ENCODE results near the gene LARGE2. TPM values are rescaled to one million over a fixed set of nuclear protein-coding genes. Genes with fewer than 3 reads are reported as not detected.

Gene LARGE2
- 1 to 10 TPM in 2 of 3 donors, not detected in 1; 5.9 to 6.3 TPM for total RNA-seq

DNA sequence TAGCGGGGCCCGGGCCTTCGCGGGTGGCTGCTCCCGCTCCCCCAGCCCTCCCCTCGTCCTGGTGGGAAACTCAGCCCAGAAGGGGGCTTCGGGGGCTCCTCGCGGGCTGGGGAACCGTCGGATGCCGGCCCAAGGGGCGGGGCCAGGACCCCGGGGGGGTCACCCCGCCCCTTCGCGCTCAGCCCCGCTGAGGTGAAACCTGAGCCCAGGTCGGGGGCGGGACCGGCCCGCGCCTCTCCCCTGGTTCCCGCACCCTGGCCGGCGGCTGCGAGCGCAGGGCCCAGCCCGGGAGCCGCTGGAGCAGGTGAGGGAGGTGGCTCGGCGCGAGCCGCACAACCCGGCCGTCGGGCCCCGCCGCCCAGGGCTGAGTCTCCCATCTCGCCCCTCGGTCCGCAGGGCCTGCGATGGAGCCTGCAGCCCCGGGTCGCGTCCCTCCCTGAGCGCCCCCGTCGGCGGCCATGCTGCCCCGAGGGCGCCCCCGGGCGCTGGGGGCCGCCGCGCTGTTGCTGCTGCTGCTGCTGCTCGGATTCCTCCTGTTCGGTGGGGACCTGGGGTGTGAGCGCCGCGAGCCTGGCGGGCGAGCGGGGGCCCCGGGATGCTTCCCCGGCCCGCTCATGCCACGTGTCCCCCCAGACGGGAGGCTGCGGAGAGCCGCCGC lies at the start of gene LARGE2:
TSS of gene LARGE2 (plus strand) at position 232 of the 658 bp plus-strand sequence. CDS start at position 459, 227 bp downstream.
- Histone ChIP-seq H3K27me3 (no peaks in the 10 kb centered on the region), H3K27ac (peak within 1 kb of the TSS; percentile 83 to 88), H3K9me3 (no peaks in the 10 kb centered on the region), H3K36me3 (no peaks in the 10 kb centered on the region), H3K4me3 (peak within 1 kb of the TSS; percentile 13 to 79 (median 67)), H3K4me1 (peaks cover 0 to 14% of the 10 kb centered on the region in 2 donors)
- intact Hi-C loops (cut with DNase I; ENCODE audit: low total_unique reads), result no loop called here
- peak; percentile 50 to 61 for DNase-seq (ENCODE audit: low spot score in 2 of 2)
- TF ChIP-seq, protein P1, sequence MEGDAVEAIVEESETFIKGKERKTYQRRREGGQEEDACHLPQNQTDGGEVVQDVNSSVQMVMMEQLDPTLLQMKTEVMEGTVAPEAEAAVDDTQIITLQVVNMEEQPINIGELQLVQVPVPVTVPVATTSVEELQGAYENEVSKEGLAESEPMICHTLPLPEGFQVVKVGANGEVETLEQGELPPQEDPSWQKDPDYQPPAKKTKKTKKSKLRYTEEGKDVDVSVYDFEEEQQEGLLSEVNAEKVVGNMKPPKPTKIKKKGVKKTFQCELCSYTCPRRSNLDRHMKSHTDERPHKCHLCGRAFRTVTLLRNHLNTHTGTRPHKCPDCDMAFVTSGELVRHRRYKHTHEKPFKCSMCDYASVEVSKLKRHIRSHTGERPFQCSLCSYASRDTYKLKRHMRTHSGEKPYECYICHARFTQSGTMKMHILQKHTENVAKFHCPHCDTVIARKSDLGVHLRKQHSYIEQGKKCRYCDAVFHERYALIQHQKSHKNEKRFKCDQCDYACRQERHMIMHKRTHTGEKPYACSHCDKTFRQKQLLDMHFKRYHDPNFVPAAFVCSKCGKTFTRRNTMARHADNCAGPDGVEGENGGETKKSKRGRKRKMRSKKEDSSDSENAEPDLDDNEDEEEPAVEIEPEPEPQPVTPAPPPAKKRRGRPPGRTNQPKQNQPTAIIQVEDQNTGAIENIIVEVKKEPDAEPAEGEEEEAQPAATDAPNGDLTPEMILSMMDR (IDR thresholded peaks at IDR 0.05), result no peak
- TF ChIP-seq POLR2AphosphoS5 (IDR thresholded peaks at IDR 0.05) (no peak), POLR2A (IDR thresholded peaks at IDR 0.05) (no peak)

DNA sequence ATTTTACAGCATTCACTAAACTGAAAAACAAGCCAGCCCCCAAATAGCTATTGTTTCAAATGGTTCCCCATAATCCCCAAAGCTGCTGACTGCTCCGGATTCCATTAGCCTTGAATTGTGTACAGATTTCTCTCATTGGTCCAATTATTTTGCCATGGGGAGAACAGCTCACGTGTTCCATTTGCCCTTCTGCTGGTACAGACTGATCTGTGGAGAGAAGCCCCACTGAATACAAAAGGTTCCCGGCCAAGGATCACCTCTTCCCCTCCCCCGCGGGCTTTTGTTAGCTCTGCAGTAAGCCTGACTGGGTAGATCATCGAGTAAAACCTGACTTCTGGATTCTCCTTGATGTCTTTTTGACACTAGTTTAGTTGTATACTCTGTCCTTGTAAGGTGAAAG lies 46.1 kb upstream of the LARGE2 start:
- Histone ChIP-seq H3K27ac (no peak overlapping the region), H3K9me3 (no peaks in the 10 kb centered on the region), H3K27me3 (no peaks in the 10 kb centered on the region), H3K4me1 (no peaks in the 10 kb centered on the region), H3K36me3 (peaks cover 6% of the 10 kb centered on the region), H3K4me3 (no peak overlapping the region)
- intact Hi-C loops (cut with DNase I; ENCODE audit: low total_unique reads), result no loop called here
- TF ChIP-seq, protein P1 (IDR thresholded peaks at IDR 0.05), result no peak
- TF ChIP-seq POLR2A (IDR thresholded peaks at IDR 0.05), result no peak
- TF ChIP-seq POLR2AphosphoS5 (IDR thresholded peaks at IDR 0.05), result no peak
- no peak for DNase-seq (ENCODE audit: low spot score in 2 of 2)

- no peaks in the 10 kb centered on the region for H3K36me3 ChIP-seq
- no peaks in the 10 kb centered on the region for H3K9me3 ChIP-seq
- intact Hi-C loops (cut with DNase I; ENCODE audit: low total_unique reads), result no loop called here
These were observed 45.2 kb upstream of the LARGE2 start for GRCh38 chr11:45877221-45877620.

DNA sequence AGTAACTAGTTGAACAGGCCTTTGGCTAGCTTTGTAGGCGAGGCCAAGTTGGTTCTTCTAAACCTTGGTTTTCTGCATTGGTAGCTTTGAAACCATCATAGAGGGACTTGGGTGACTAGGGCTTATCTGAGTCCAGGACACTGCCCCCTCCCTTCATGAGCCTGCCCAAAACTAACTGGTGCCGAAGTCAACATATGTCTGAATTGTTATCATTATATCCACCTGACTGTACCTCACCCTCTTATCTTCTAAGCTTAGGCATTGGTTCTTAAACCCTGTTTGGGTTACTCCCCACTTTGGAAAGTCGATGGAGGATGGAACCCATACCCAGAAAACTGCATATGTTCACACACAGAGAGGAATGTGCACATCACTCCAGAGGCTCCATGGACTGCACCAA lies 44.6 kb upstream of the LARGE2 start:
- H3K4me1 ChIP-seq, result no peaks in the 10 kb centered on the region
- H3K9me3 ChIP-seq, result no peaks in the 10 kb centered on the region
- H3K27me3 ChIP-seq, result no peaks in the 10 kb centered on the region
- H3K36me3 ChIP-seq, result no peaks in the 10 kb centered on the region
- no peak overlapping the region for H3K4me3 ChIP-seq
- TF ChIP-seq POLR2A (IDR thresholded peaks at IDR 0.05), result no peak
- TF ChIP-seq, protein P1 (IDR thresholded peaks at IDR 0.05), result no peak
- TF ChIP-seq POLR2AphosphoS5 (IDR thresholded peaks at IDR 0.05), result no peak
- no peak overlapping the region for H3K27ac ChIP-seq
- intact Hi-C loops (cut with DNase I; ENCODE audit: low total_unique reads), result no loop called here
- no peak for DNase-seq (ENCODE audit: low spot score in 2 of 2)

More at GRCh38 chr11:45877221-45877620, 45.2 kb upstream of the LARGE2 start:
- H3K4me3 ChIP-seq, result no peak overlapping the region
- H3K4me1 ChIP-seq, result no peaks in the 10 kb centered on the region
- no peaks in the 10 kb centered on the region for H3K27me3 ChIP-seq
- TF ChIP-seq POLR2A (IDR thresholded peaks at IDR 0.05) (no peak), POLR2AphosphoS5 (IDR thresholded peaks at IDR 0.05) (no peak)
- TF ChIP-seq, protein P1 (IDR thresholded peaks at IDR 0.05), result no peak
- no peak for DNase-seq (ENCODE audit: low spot score in 2 of 2)
- H3K27ac ChIP-seq, result no peak overlapping the region

GRCh38 chr11:45879803-45880686 lies 42.4 kb upstream of the LARGE2 start:
- H3K36me3 ChIP-seq, result no peaks in the 10 kb centered on the region
- no peak overlapping the region for H3K27ac ChIP-seq
- intact Hi-C loops (cut with DNase I; ENCODE audit: low total_unique reads), result no loop called here
- no peak for DNase-seq (ENCODE audit: low spot score in 2 of 2)
- H3K27me3 ChIP-seq, result no peaks in the 10 kb centered on the region
- TF ChIP-seq, protein P1 (IDR thresholded peaks at IDR 0.05), result no peak
- no peak for TF ChIP-seq POLR2A (IDR thresholded peaks at IDR 0.05)
- no peak for TF ChIP-seq POLR2AphosphoS5 (IDR thresholded peaks at IDR 0.05)
- H3K4me3 ChIP-seq, result no peak overlapping the region
- H3K9me3 ChIP-seq, result no peaks in the 10 kb centered on the region
- H3K4me1 ChIP-seq, result no peaks in the 10 kb centered on the region
